Metanephros (tissue), 2 donors: Measurements from ENCODE around the gene FBXL2. TPM values are rescaled to one million over a fixed set of nuclear protein-coding genes. Genes with fewer than 3 reads are reported as not detected.

Experiments
- small RNA-seq: library from RNA; depleted of rRNA; stranded (forward); fragments of <200 nt; gene quantifications from one replicate; pipeline ENCODE3, GENCODE V24; 2014; ENCODE audit warnings: low replicate concordance
- total RNA-seq: library from RNA; depleted of rRNA; stranded (reverse); fragments of >200 nt; gene quantifications from one replicate; pipeline ENCODE4 v1.2.3, GENCODE V29; 2014

FBXL2 gene, protein sequence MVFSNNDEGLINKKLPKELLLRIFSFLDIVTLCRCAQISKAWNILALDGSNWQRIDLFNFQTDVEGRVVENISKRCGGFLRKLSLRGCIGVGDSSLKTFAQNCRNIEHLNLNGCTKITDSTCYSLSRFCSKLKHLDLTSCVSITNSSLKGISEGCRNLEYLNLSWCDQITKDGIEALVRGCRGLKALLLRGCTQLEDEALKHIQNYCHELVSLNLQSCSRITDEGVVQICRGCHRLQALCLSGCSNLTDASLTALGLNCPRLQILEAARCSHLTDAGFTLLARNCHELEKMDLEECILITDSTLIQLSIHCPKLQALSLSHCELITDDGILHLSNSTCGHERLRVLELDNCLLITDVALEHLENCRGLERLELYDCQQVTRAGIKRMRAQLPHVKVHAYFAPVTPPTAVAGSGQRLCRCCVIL
- total RNA-seq, result 25.0 TPM

DNA sequence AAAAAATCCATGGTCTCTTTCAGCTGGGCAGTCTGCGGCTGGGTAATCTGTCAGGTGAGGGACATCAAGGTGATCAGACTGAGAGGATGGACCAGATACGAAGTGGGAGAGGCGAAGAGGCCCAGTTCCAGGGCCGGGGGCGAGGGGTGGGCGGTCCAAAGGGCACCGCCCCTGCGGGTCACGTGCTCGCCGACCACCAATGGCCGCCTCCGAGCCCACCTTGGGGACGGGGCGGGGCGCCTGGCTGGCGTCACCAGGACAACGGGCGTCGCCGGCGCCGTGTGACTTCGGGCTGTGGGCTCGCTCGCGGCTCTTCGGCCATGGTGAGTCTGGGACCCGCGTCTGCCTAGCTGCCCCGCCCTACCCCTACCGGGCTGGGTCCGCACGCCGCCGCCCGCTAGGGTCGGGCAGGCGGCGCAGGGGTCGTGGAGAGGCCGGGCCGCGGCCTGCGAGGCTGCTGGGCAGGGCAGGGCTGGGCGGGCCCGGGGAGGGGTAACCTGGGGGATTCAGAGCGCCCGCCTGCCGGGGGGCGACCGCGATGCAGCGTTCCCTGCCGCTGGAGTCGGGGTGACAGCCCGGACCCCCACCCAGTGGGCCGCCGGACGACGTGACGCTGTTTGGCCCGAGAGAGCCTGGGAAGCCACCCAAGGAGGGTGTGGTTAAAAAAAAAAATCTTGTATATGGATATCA, at the start of gene FBXL2:
TSS of gene FBXL2 (plus strand) at position 250 of the 690 bp plus-strand sequence. CDS start at position 321, 71 bp downstream.

Small RNAs within 50 kb of the gene (small RNA-seq; reads per million reads assigned to genes)
- gene RNU7-110P, result not detected

Other genes with a start within 250 kb of the FBXL2 start
- 65.0 TPM for gene GLB1, start 180.3 kb upstream of the FBXL2 start, total RNA-seq
- gene TMPPE, start 180.3 kb upstream of the FBXL2 start, total RNA-seq, result 11.6 TPM
- gene CRTAP, start 163.4 kb upstream of the FBXL2 start, total RNA-seq, result 181 TPM
- 4.4 TPM for gene SUSD5, start 58.6 kb upstream of the FBXL2 start, total RNA-seq
- gene UBP1, start 163.0 kb downstream of the FBXL2 start, total RNA-seq, result 48.1 TPM